Osteocyte (in vitro differentiated cells): Measurements from ENCODE around the gene NEB. TPM values are rescaled to one million over a fixed set of nuclear protein-coding genes. Genes with fewer than 3 reads are reported as not detected.

Experiments
- DNase-seq: peaks from one replicate; pipeline ENCODE4 v3.0.0; 2021; ENCODE audit warnings: mixed read lengths; ENCODE audit not compliant: unreplicated experiment; ENCODE audit errors: extremely low spot score
- H3K27ac Mint-ChIP-seq: one replicate; pipeline ENCODE4 v1.8.0; 2021; ENCODE audit warnings: mild to moderate bottlenecking, mixed read lengths; ENCODE audit not compliant: unreplicated experiment
- H3K27me3 Mint-ChIP-seq: one replicate; pipeline ENCODE4 v1.8.0; 2021; ENCODE audit warnings: mixed read lengths; ENCODE audit not compliant: unreplicated experiment
- H3K36me3 Mint-ChIP-seq: one replicate; pipeline ENCODE4 v1.8.0; 2021; ENCODE audit warnings: mixed read lengths; ENCODE audit not compliant: unreplicated experiment
- H3K4me1 Mint-ChIP-seq: one replicate; pipeline ENCODE4 v1.8.0; 2021; ENCODE audit warnings: mixed read lengths; ENCODE audit not compliant: unreplicated experiment
- H3K4me3 Mint-ChIP-seq: one replicate; pipeline ENCODE4 v1.8.0; 2021; ENCODE audit warnings: mild to moderate bottlenecking, moderate library complexity, mixed read lengths; ENCODE audit not compliant: unreplicated experiment
- H3K9me3 Mint-ChIP-seq: one replicate; pipeline ENCODE4 v1.8.0; 2021; ENCODE audit warnings: mixed read lengths; ENCODE audit not compliant: unreplicated experiment
- total RNA-seq: library from RNA; stranded (reverse); gene quantifications from 2 replicates; pipeline ENCODE4 v1.2.1, GENCODE V29; 2021
- TF ChIP-seq, protein P1 (sequence below): fragments of 200-600 bp; sonication (generic); IDR thresholded peaks from 2 replicates; pipeline ENCODE4 v1.5.0; 2021; ENCODE audit warnings: antibody characterized with exemption, mild to moderate bottlenecking, moderate library complexity

NEB gene
- total RNA-seq, 1 donor from 2014 or later = 0.40 TPM

DNA sequence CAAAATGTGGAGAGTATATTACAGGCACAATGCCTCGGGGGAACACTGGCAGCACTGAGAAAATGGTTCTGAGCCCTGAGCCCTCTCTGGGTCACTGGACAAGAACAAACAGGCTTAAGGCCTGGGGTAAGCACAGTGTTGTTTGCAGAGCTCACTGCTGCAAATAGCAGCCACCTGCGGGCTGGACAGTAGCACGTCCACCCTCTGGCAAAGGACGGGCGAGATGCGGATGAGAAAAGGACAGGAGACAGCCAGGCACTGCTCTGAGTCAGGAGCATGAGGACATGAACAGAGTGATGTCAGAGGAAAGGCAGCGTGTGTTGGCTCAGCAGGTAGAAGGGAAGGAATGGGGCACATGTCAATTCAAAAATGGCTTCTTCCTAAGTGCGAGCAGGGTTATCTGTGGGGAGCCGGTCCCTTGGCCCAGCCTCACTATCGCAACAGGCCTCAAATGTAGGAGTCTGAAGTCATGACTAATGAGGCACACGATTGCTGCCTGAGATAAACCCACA lies 25.9 kb upstream of the NEB start:
- peaks cover 1% of the 10 kb centered on the region for H3K4me1 Mint-ChIP-seq
- H3K9me3 Mint-ChIP-seq = no peaks in the 10 kb centered on the region
- H3K27me3 Mint-ChIP-seq = no peaks in the 10 kb centered on the region
- peaks cover 4% of the 10 kb centered on the region for H3K36me3 Mint-ChIP-seq
- no peak overlapping the region for H3K4me3 Mint-ChIP-seq
- DNase-seq = no peak
- no peak overlapping the region for H3K27ac Mint-ChIP-seq
- TF ChIP-seq, protein P1, sequence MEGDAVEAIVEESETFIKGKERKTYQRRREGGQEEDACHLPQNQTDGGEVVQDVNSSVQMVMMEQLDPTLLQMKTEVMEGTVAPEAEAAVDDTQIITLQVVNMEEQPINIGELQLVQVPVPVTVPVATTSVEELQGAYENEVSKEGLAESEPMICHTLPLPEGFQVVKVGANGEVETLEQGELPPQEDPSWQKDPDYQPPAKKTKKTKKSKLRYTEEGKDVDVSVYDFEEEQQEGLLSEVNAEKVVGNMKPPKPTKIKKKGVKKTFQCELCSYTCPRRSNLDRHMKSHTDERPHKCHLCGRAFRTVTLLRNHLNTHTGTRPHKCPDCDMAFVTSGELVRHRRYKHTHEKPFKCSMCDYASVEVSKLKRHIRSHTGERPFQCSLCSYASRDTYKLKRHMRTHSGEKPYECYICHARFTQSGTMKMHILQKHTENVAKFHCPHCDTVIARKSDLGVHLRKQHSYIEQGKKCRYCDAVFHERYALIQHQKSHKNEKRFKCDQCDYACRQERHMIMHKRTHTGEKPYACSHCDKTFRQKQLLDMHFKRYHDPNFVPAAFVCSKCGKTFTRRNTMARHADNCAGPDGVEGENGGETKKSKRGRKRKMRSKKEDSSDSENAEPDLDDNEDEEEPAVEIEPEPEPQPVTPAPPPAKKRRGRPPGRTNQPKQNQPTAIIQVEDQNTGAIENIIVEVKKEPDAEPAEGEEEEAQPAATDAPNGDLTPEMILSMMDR = no peak

DNA sequence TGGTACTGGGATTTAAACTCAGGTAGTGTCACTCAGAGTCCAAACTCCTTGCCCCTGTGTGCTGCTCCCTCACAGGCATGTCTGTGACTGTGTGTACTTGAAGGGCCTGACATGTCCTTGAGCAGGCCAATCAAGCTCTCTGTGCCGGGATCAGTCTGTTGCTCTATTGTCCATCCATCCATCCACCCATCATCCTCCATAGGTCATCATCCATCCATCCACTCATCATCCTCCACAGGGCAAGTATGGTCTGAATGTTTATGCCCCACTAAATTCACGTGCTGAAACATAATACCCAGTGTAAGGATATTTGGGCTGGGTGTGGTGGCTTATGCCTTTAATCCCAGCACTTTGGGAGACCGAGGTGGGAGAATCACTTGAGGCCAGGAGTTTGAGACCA lies 24.5 kb upstream of the NEB start:
- H3K36me3 Mint-ChIP-seq = peaks cover 2% of the 10 kb centered on the region
- no peak for DNase-seq
- TF ChIP-seq, protein P1 = no peak
- no peaks in the 10 kb centered on the region for H3K27me3 Mint-ChIP-seq
- no peaks in the 10 kb centered on the region for H3K4me1 Mint-ChIP-seq
- no peaks in the 10 kb centered on the region for H3K9me3 Mint-ChIP-seq
- H3K4me3 Mint-ChIP-seq = no peak overlapping the region
- H3K27ac Mint-ChIP-seq = no peak overlapping the region

DNA sequence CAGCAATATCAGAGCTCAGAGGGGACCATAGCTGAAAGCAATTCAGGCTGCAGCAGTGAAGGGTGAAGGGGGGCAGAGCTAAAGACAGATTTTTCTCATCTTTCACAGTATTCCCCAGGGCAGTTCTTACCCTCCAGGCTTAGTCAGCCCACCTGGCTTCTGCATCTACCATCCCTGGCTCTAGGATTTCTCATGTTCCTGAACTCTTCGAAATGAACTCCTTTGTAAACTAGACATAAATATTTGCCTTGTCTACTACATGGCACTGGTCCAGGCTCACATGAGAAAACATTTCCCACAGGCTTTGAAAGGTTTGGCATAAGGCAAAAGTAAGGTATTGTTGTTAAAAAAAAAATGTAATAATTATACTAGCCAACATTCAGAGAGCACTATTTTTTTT lies 23.6 kb upstream of the NEB start:
- no peaks in the 10 kb centered on the region for H3K4me1 Mint-ChIP-seq
- TF ChIP-seq, protein P1 = no peak
- DNase-seq = no peak
- no peak overlapping the region for H3K4me3 Mint-ChIP-seq
- H3K9me3 Mint-ChIP-seq = no peaks in the 10 kb centered on the region
- peaks cover 2% of the 10 kb centered on the region for H3K36me3 Mint-ChIP-seq
- no peak overlapping the region for H3K27ac Mint-ChIP-seq
- H3K27me3 Mint-ChIP-seq = no peaks in the 10 kb centered on the region

DNA sequence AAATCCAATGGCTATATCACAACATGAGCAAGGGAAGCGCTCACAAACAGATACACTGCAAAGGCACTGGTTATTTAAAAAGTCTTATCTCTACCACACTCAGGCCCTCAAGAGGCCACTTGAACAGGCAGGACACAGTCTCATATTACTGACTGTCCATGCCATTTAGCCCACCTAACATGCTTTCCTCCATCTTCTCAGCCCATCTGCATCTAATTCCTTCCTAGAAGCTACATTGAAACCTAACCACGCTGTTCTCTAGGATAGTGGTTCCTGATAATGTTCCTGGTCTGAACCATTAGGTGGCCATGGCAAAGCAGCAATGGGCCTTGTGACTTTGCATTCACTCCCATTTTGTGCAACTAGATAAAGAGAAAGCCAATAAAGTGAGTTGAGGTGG lies 22.5 kb upstream of the NEB start:
- H3K36me3 Mint-ChIP-seq = peaks cover 2% of the 10 kb centered on the region
- no peaks in the 10 kb centered on the region for H3K4me1 Mint-ChIP-seq
- no peak overlapping the region for H3K27ac Mint-ChIP-seq
- no peak overlapping the region for H3K4me3 Mint-ChIP-seq
- no peaks in the 10 kb centered on the region for H3K27me3 Mint-ChIP-seq
- DNase-seq = no peak
- TF ChIP-seq, protein P1 = no peak
- no peaks in the 10 kb centered on the region for H3K9me3 Mint-ChIP-seq

DNA sequence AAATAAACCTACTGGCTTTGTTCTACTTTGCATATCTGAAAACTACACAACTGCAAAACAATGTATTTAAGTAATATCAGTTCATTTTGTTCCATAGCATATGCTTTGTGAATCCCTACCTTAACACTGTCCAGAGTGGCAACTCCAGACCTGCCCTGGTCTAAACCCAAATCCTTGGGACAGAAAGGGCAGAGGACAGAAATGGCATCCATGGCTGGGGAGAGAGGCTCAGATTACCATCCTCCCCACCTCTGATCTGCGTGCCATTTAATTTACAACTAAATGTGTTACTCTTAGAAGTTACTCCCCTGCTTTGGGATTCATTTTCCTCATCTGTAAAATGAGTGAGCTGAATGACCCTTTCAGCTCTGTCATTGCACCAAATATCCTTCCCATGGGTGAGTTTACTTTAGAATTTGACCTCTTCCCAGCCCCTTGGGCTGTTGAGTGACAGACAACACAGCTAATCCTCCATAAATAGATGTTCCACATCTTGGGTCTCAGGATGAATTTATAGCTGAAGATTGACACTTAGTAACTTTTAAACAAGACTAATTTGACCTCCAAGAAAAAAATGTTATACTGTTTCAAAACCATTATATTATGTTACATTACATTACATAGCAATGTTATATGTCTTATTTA lies 20.1 kb upstream of the NEB start:
- H3K27me3 Mint-ChIP-seq = peaks cover 6% of the 10 kb centered on the region
- DNase-seq = no peak
- TF ChIP-seq, protein P1 = no peak
- H3K27ac Mint-ChIP-seq = no peak overlapping the region
- no peaks in the 10 kb centered on the region for H3K4me1 Mint-ChIP-seq
- H3K36me3 Mint-ChIP-seq = no peaks in the 10 kb centered on the region
- no peaks in the 10 kb centered on the region for H3K9me3 Mint-ChIP-seq
- H3K4me3 Mint-ChIP-seq = no peak overlapping the region
